ENCODE data around the gene CDK13. TPM values are rescaled to one million over a fixed set of nuclear protein-coding genes. Genes with fewer than 3 reads are reported as not detected.

CDK13 gene
- total and polyA plus RNA-seq, 9 of the 15 experiments (the other 6 are each of a cell fraction or from before 2014, with no cell fraction given) = 9.8 to 46.1 (median 32.4) TPM

- TF ChIP-seq, protein P1, sequence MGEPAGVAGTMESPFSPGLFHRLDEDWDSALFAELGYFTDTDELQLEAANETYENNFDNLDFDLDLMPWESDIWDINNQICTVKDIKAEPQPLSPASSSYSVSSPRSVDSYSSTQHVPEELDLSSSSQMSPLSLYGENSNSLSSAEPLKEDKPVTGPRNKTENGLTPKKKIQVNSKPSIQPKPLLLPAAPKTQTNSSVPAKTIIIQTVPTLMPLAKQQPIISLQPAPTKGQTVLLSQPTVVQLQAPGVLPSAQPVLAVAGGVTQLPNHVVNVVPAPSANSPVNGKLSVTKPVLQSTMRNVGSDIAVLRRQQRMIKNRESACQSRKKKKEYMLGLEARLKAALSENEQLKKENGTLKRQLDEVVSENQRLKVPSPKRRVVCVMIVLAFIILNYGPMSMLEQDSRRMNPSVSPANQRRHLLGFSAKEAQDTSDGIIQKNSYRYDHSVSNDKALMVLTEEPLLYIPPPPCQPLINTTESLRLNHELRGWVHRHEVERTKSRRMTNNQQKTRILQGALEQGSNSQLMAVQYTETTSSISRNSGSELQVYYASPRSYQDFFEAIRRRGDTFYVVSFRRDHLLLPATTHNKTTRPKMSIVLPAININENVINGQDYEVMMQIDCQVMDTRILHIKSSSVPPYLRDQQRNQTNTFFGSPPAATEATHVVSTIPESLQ (CRISPR knock-in tag; IDR thresholded peaks at IDR 0.05) = 0 out of 2 replicates have a peak, but pooled peaks have one; percentile 33
- TF ChIP-seq FOXA1 (IDR thresholded peaks at IDR 0.05; ENCODE audit: borderline replicate concordance) = no peak
- TF ChIP-seq ARID2 (IDR thresholded peaks at IDR 0.05) = no peak
- TF ChIP-seq TFE3 (CRISPR knock-in tag; IDR thresholded peaks at IDR 0.05) = no peak
- TF ChIP-seq PHF21A (IDR thresholded peaks at IDR 0.05; ENCODE audit: borderline replicate concordance, low read depth) = no peak
- no peak for TF ChIP-seq KHSRP (IDR thresholded peaks at IDR 0.05)
- TF ChIP-seq CBFA2T3 (IDR thresholded peaks at IDR 0.05) = peak; percentile 23; the same call in 1 of the 2 replicates
- TF ChIP-seq THAP12 (CRISPR knock-in tag; IDR thresholded peaks at IDR 0.05) = no peak
- TF ChIP-seq, protein P2, sequence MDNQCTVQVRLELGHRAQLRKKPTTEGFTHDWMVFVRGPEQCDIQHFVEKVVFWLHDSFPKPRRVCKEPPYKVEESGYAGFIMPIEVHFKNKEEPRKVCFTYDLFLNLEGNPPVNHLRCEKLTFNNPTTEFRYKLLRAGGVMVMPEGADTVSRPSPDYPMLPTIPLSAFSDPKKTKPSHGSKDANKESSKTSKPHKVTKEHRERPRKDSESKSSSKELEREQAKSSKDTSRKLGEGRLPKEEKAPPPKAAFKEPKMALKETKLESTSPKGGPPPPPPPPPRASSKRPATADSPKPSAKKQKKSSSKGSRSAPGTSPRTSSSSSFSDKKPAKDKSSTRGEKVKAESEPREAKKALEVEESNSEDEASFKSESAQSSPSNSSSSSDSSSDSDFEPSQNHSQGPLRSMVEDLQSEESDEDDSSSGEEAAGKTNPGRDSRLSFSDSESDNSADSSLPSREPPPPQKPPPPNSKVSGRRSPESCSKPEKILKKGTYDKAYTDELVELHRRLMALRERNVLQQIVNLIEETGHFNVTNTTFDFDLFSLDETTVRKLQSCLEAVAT (IDR thresholded peaks at IDR 0.05) = peak; percentile 34 to 52; a peak in 2 of 4 replicates
- TF ChIP-seq C11orf30 (IDR thresholded peaks at IDR 0.05; ENCODE audit: low read depth) = no peak
- peak in 1 of 2 experiments; percentile 46; a peak in 1 of 4 replicates for TF ChIP-seq NONO (IDR thresholded peaks at IDR 0.05; ENCODE audit: low read depth in 2 of 2, low read length in 1 of 2)
- TF ChIP-seq ATF1 (CRISPR knock-in tag; IDR thresholded peaks at IDR 0.05) = peak; percentile 26; the same call in 1 of the 2 replicates
- TF ChIP-seq ATF1 (tag; IDR thresholded peaks at IDR 0.05) = no peak
Measured at GRCh38 chr7:39949971-39950472, at the start of gene CDK13 (continued).
